ENCODE data around the gene RASL10B.

DNA sequence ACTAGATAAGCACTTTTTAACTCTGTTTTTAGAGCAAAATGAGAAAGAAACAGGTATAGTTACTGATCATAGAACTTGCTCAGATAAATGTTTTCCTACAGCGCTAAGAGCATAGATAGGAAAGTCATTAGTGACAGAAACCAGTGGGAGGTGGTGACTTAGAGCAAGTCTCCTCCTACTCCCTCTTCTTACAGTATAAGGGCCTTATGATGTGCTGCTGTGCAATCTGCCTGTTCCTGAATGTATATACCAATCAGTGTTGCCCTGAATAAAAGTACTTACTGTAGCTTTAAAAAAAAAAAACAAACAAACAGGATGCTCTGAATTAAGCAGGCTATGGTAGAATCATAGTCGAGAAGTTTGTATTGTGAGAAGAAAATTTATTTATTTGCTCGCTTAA, 23.3 kb upstream of the RASL10B start:
- TF ChIP-seq, protein P1, sequence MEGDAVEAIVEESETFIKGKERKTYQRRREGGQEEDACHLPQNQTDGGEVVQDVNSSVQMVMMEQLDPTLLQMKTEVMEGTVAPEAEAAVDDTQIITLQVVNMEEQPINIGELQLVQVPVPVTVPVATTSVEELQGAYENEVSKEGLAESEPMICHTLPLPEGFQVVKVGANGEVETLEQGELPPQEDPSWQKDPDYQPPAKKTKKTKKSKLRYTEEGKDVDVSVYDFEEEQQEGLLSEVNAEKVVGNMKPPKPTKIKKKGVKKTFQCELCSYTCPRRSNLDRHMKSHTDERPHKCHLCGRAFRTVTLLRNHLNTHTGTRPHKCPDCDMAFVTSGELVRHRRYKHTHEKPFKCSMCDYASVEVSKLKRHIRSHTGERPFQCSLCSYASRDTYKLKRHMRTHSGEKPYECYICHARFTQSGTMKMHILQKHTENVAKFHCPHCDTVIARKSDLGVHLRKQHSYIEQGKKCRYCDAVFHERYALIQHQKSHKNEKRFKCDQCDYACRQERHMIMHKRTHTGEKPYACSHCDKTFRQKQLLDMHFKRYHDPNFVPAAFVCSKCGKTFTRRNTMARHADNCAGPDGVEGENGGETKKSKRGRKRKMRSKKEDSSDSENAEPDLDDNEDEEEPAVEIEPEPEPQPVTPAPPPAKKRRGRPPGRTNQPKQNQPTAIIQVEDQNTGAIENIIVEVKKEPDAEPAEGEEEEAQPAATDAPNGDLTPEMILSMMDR (conservative IDR thresholded peaks at IDR 0.05 in 1 of 2, IDR thresholded peaks at IDR 0.05 in 1 of 2; ENCODE audit: low read depth in 1 of 2, low read length in 2 of 2): no peak
- no peak for TF ChIP-seq EZH2 (IDR thresholded peaks at IDR 0.05; ENCODE audit: low read length, missing control alignments)
